Measurements from ENCODE around the gene E2F7. TPM values are rescaled to one million over a fixed set of nuclear protein-coding genes. Genes with fewer than 3 reads are reported as not detected.

Gene E2F7
- total and polyA plus RNA-seq, 2 experiments from 2014 or later, result 31.8 to 40.3 TPM

- H3K4me3 Mint-ChIP-seq, result peak overlapping the region; percentile 91
- peaks cover 41% of the 10 kb centered on the region for H3K36me3 Mint-ChIP-seq (ENCODE audit: low read depth)
- Histone ChIP-seq H3K79me2 (replicated peaks; ENCODE audit: insufficient read depth) (peaks cover 40% of the 10 kb centered on the region), H2AFZ (peak overlapping the region; percentile 10; the same call in 1 of the 2 replicates), H3K27me3 (ENCODE audit: insufficient read depth) (no peaks in the 10 kb centered on the region), H3K36me3 (ENCODE audit: insufficient read depth) (peaks cover 3% of the 10 kb centered on the region; the same call in 1 of the 2 replicates), H3K27ac (ENCODE audit: low read depth) (peak overlapping the region; percentile 93), H3F3A (replicated peaks; ENCODE audit: low read depth) (no peaks in the 10 kb centered on the region), H4K20me1 (replicated peaks; ENCODE audit: insufficient read depth) (no peaks in the 10 kb centered on the region; the same call in 1 of the 2 replicates), H3K4me2 (peak overlapping the region; percentile 92), H3K4me3 (peak overlapping the region; percentile 82), H3K4me1 (ENCODE audit: insufficient read depth) (peaks cover 13% of the 10 kb centered on the region), H3K9me2 (ENCODE audit: insufficient read depth) (peaks cover 5% of the 10 kb centered on the region; the same call in 1 of the 2 replicates)
- TF ChIP-seq ZNF462 (CRISPR knock-in tag; IDR thresholded peaks at IDR 0.05) (no peak), ZNF114 (CRISPR knock-in tag; IDR thresholded peaks at IDR 0.05) (no peak), ETS1 (IDR thresholded peaks at IDR 0.05) (no peak), STAT1 (IDR thresholded peaks at IDR 0.05; ENCODE audit: unreplicated experiment) (no peak), CTCF (conservative IDR thresholded peaks at IDR 0.05; ENCODE audit: low read depth in 2 of 2) (no peak), ZNF331 (CRISPR knock-in tag; IDR thresholded peaks at IDR 0.05; ENCODE audit: low read depth) (no peak), CREB1 (CRISPR knock-in tag; IDR thresholded peaks at IDR 0.05; ENCODE audit: low read depth) (no peak), EZH2 (IDR thresholded peaks at IDR 0.05; ENCODE audit: low read depth, unreplicated experiment) (no peak), JUNB (IDR thresholded peaks at IDR 0.05; ENCODE audit: unreplicated experiment) (no peak), REST (IDR thresholded peaks at IDR 0.05; ENCODE audit: unreplicated experiment) (no peak), EZH2phosphoT487 (IDR thresholded peaks at IDR 0.05; ENCODE audit: unreplicated experiment) (no peak), POLR2AphosphoS5 (IDR thresholded peaks at IDR 0.05; ENCODE audit: low read depth) (no peak), NANOG (IDR thresholded peaks at IDR 0.05; ENCODE audit: borderline replicate concordance) (no peak)
- peaks cover 21% of the 10 kb centered on the region for H3K4me1 Mint-ChIP-seq
- ATAC-seq, result peak; percentile 61
- H3K27ac Mint-ChIP-seq, result peak overlapping the region; percentile 76
- no peaks in the 10 kb centered on the region for H3K27me3 Mint-ChIP-seq (ENCODE audit: insufficient read depth, low read depth, poor library complexity)
- DNase-seq (ENCODE audit: low spot score), result peak; percentile 60
- no peaks in the 10 kb centered on the region for H3K9me3 Mint-ChIP-seq
Measured at GRCh38 chr12:77064896-77065360, 441 bp downstream of the E2F7 start.

All from GM23338 (cell line).